Prostate gland (tissue), 2 donors: ENCODE results near the gene ERRFI1. TPM values are rescaled to one million over a fixed set of nuclear protein-coding genes. Genes with fewer than 3 reads are reported as not detected.

ENCODE experiments used
- DNase-seq: peaks from one replicate; pipeline ENCODE4 v3.0.0-alpha.2; 2019; ENCODE audit warnings: low spot score
- H3K27ac ChIP-seq, 2 donors: fragments of 200-600 bp; sonication (generic); 2 replicates each; pipeline ENCODE4 v1.5.1; 2017 to 2019
- H3K27me3 ChIP-seq: fragments of 200-600 bp; sonication (generic); replicated peaks from 2 replicates; pipeline ENCODE4 v1.5.1; 2019; ENCODE audit not compliant: insufficient read depth
- H3K36me3 ChIP-seq, 2 donors: fragments of 200-600 bp; sonication (generic); 1 replicate in 1 of 2; 2 replicates in 1 of 2; pipeline versions ENCODE4 v1.5.1 to v1.8.1; 2017 to 2019
- H3K4me1 ChIP-seq: fragments of 200-600 bp; sonication (generic); replicated peaks from 2 replicates; pipeline ENCODE4 v1.5.1; 2019
- H3K4me3 ChIP-seq, 2 donors: fragments of 200-600 bp; sonication (generic); 2 replicates each; pipeline ENCODE4 v1.5.1; 2017 to 2019
- H3K9me3 ChIP-seq: fragments of 200-600 bp; sonication (generic); 2 replicates; pipeline ENCODE4 v1.5.1; 2017
- CTCF ChIP-seq, 4 experiments: fragments of 200-600 bp in 2 of 4; fragments of 450-650 bp in 2 of 4; sonication (generic) in 2 of 4; IDR thresholded peaks; 1 replicate in 3 of 4; 2 replicates in 1 of 4; pipeline ENCODE4 v1.5.1; 2016 to 2019; ENCODE audit warnings: antibody characterized with exemption in 4 of 4, mild to moderate bottlenecking in 2 of 4, moderate library complexity in 2 of 4
- POLR2A ChIP-seq: fragments of 450-650 bp; IDR thresholded peaks from one replicate; pipeline ENCODE4 v1.6.1; 2016; ENCODE audit warnings: antibody characterized with exemption, mild to moderate bottlenecking
- POLR2AphosphoS5 ChIP-seq: sonication (generic); formaldehyde crosslinking; IDR thresholded peaks from one replicate; pipeline ENCODE4 v1.6.1; 2017; ENCODE audit warnings: antibody characterized with exemption
- WGBS: methylation state at CpG from one replicate; pipeline ENCODE4 v1.1.5; 2018; 5-methylcytosine and 5-hydroxymethylcytosine counted together
- intact Hi-C: fragments of 100-400 bp; cut with DNase I; formaldehyde crosslinking; loops from one replicate; pipeline ENCODE4 v1.14.2; 2022
- total RNA-seq, 2 donors: library from RNA; depleted of rRNA; stranded (reverse); fragments of >200 nt; gene quantifications; one replicate each; pipeline ENCODE4 v1.1.0, GENCODE V29; 2016

Gene ERRFI1
- total RNA-seq, 2 donors from 2014 or later, result 58.1 to 60.4 TPM

GRCh38 chr1:8015036-8015808 lies 10.9 kb downstream of the ERRFI1 start:
- 16% methylated on average over 8 of the region's 8 CpGs for whole genome bisulfite sequencing
- H3K4me1 ChIP-seq, result peaks cover 28% of the 10 kb centered on the region

GRCh38 chr1:8014381-8014988 lies 11.6 kb downstream of the ERRFI1 start:
- Histone ChIP-seq H3K36me3 (peaks cover 8 to 12% of the 10 kb centered on the region in 2 donors), H3K4me3 (no peak overlapping the region), H3K4me1 (peaks cover 26% of the 10 kb centered on the region), H3K9me3 (no peaks in the 10 kb centered on the region), H3K27me3 (no peaks in the 10 kb centered on the region), H3K27ac (peak overlapping the region; percentile 63 to 94)
- WGBS, result 52% methylated on average over 10 of the region's 10 CpGs
- TF ChIP-seq POLR2AphosphoS5, result no peak
- no peak for TF ChIP-seq CTCF (IDR thresholded peaks at IDR 0.05)
- TF ChIP-seq POLR2A, result no peak
- intact Hi-C loops, result no loop called here
- no peak for DNase-seq

More at GRCh38 chr1:8015036-8015808, 10.9 kb downstream of the ERRFI1 start:
- H3K9me3 ChIP-seq, result no peaks in the 10 kb centered on the region
- peak overlapping the region in 1 of 2 donors; percentile 6 for H3K4me3 ChIP-seq
- no peak for TF ChIP-seq POLR2A
- TF ChIP-seq POLR2AphosphoS5, result peak; percentile 68
- peak; percentile 63 to 88 (median 80) for TF ChIP-seq CTCF (IDR thresholded peaks at IDR 0.05)
- DNase-seq, result peak; percentile 70
- intact Hi-C loops, result loop anchor here (5.0 kb wide), 1 partner anchor 33 kb away; no protein-coding TSS in a partner anchor
- H3K36me3 ChIP-seq, result peaks cover 8 to 12% of the 10 kb centered on the region in 2 donors
- peak overlapping the region; percentile 63 to 94 for H3K27ac ChIP-seq
- H3K27me3 ChIP-seq, result no peaks in the 10 kb centered on the region

- peaks cover 8 to 12% of the 10 kb centered on the region in 2 donors for H3K36me3 ChIP-seq
- H3K4me3 ChIP-seq, result no peak overlapping the region
- intact Hi-C loops, result no loop called here
- peaks cover 23% of the 10 kb centered on the region for H3K4me1 ChIP-seq
- DNase-seq, result no peak
- peak overlapping the region in 1 of 2 donors; percentile 63 for H3K27ac ChIP-seq
- H3K27me3 ChIP-seq, result no peaks in the 10 kb centered on the region
- TF ChIP-seq CTCF (IDR thresholded peaks at IDR 0.05) (no peak), POLR2A (no peak), POLR2AphosphoS5 (no peak)
- H3K9me3 ChIP-seq, result no peaks in the 10 kb centered on the region
- 73% methylated on average over 6 of the region's 6 CpGs for WGBS
These were observed 12.3 kb downstream of the ERRFI1 start for GRCh38 chr1:8013800-8014199.

GRCh38 chr1:8013399-8013798 lies 12.7 kb downstream of the ERRFI1 start:
- intact Hi-C loops, result no loop called here
- peaks cover 8 to 12% of the 10 kb centered on the region in 2 donors for H3K36me3 ChIP-seq
- peaks cover 23% of the 10 kb centered on the region for H3K4me1 ChIP-seq
- no peaks in the 10 kb centered on the region for H3K9me3 ChIP-seq
- WGBS, result 83% methylated on average over 11 of the region's 11 CpGs
- no peak overlapping the region for H3K4me3 ChIP-seq
- TF ChIP-seq POLR2A (no peak), CTCF (IDR thresholded peaks at IDR 0.05) (no peak), POLR2AphosphoS5 (peak; percentile 6)
- no peak overlapping the region for H3K27ac ChIP-seq
- DNase-seq, result no peak
- no peaks in the 10 kb centered on the region for H3K27me3 ChIP-seq
